Mucosa of descending colon (tissue), 3 donors: ENCODE measurements around the gene SLFNL1. TPM values are rescaled to one million over a fixed set of nuclear protein-coding genes. Genes with fewer than 3 reads are reported as not detected.

Experiments
- ATAC-seq: fragments of 200-7000 bp; cut with Tn5 transposase; one replicate; pipeline ENCODE4 v1.9.1; 2020; ENCODE audit warnings: mild to moderate bottlenecking, moderate library complexity
- DNase-seq, 3 donors: peaks; one replicate each; pipeline ENCODE4 v3.0.0-alpha.2; 2020
- H3K36me3 ChIP-seq: fragments of 200-600 bp; one replicate; pipeline ENCODE4 v1.8.0; 2021; ENCODE audit warnings: low read depth, mild to moderate bottlenecking
- H3K4me1 ChIP-seq: fragments of 200-600 bp; one replicate; pipeline ENCODE4 v1.8.0; 2021; ENCODE audit warnings: low read depth, mild to moderate bottlenecking
- H3K4me3 ChIP-seq: fragments of 200-600 bp; one replicate; pipeline ENCODE4 v1.8.0; 2021; ENCODE audit warnings: mild to moderate bottlenecking
- H3K9me3 ChIP-seq: fragments of 200-600 bp; one replicate; pipeline ENCODE4 v1.8.0; 2021; ENCODE audit warnings: mild to moderate bottlenecking
- CTCF ChIP-seq: fragments of 200-600 bp; IDR thresholded peaks from one replicate; pipeline ENCODE4 v1.8.0; 2022; ENCODE audit warnings: antibody characterized with exemption, mild to moderate bottlenecking
- intact Hi-C, 2 donors: fragments of 100-400 bp; cut with DNase I in 1 of 2; cut with micrococcal nuclease in 1 of 2; formaldehyde crosslinking; loops; one replicate each; pipeline versions ENCODE4 v1.11.0 to v1.11.1; 2022; cut with DNase I, micrococcal nuclease
- total RNA-seq, 3 donors: library from RNA; stranded (reverse); fragmentation: NEBNext Ultra II Directional in 2 of 3; extraction: Animal tissue kit (Norgen Biotek cat#: 25700) in 2 of 3; gene quantifications; one replicate each; pipeline versions ENCODE4 v1.2.1 to v1.2.4, GENCODE V29; 2021 to 2023
- donor health status: DM: no; HTN: no; CAD: no; lungs with moderate emphysema.
- donor health status: DM: no; HTN: no; CAD: no.
- donor health status: DM: no; HTN: yes; CAD: no.

The SLFNL1 gene
- total RNA-seq, 3 donors from 2014 or later = 0.29 to 0.82 (median 0.41) TPM

- H3K4me1 ChIP-seq = no peaks in the 10 kb centered on the region
- no peak overlapping the region for H3K4me3 ChIP-seq
- TF ChIP-seq CTCF = no peak
- peaks cover 4% of the 10 kb centered on the region for H3K36me3 ChIP-seq
- no peak for DNase-seq
- intact Hi-C loops = no loop called here
- H3K9me3 ChIP-seq = no peaks in the 10 kb centered on the region
- ATAC-seq = no peak
These were observed 15.8 kb upstream of the SLFNL1 start for GRCh38 chr1:41037116-41037903.

- intact Hi-C loops = no loop called here
- H3K4me1 ChIP-seq = no peaks in the 10 kb centered on the region
- no peak overlapping the region for H3K4me3 ChIP-seq
- ATAC-seq (no peak), DNase-seq (no peak)
- TF ChIP-seq CTCF = no peak
- H3K36me3 ChIP-seq = peaks cover 4% of the 10 kb centered on the region
- H3K9me3 ChIP-seq = no peaks in the 10 kb centered on the region
These were observed 11.7 kb upstream of the SLFNL1 start for GRCh38 chr1:41033272-41033671.

GRCh38 chr1:41032147-41032546 lies 10.6 kb upstream of the SLFNL1 start:
- no peak for ATAC-seq
- intact Hi-C loops = no loop called here
- TF ChIP-seq CTCF = no peak
- Histone ChIP-seq H3K36me3 (peaks cover 4% of the 10 kb centered on the region), H3K4me1 (no peaks in the 10 kb centered on the region), H3K9me3 (no peaks in the 10 kb centered on the region), H3K4me3 (no peak overlapping the region)
- DNase-seq = no peak

GRCh38 chr1:41030872-41031616 lies 9.5 kb upstream of the SLFNL1 start:
- Histone ChIP-seq H3K36me3 (peaks cover 4% of the 10 kb centered on the region), H3K9me3 (no peaks in the 10 kb centered on the region), H3K4me1 (no peaks in the 10 kb centered on the region), H3K4me3 (no peak overlapping the region)
- intact Hi-C loops = no loop called here
- TF ChIP-seq CTCF = no peak
- DNase-seq (no peak), ATAC-seq (no peak)

GRCh38 chr1:41028034-41028642 lies 6.6 kb upstream of the SLFNL1 start:
- intact Hi-C loops = no loop called here
- no peak for TF ChIP-seq CTCF
- DNase-seq (no peak), ATAC-seq (no peak)
- Histone ChIP-seq H3K9me3 (no peaks in the 10 kb centered on the region), H3K4me1 (no peaks in the 10 kb centered on the region), H3K36me3 (peaks cover 4% of the 10 kb centered on the region), H3K4me3 (no peak overlapping the region)
